Fibroblast of skin of left quadriceps (primary cell): Measurements from ENCODE around the gene BEST1.
A peak's percentile ranks its signal among the peaks of the same experiment; 100 is the strongest.

Source experiments
- DNase-seq, 2 experiments: peaks; one replicate each; pipeline ENCODE4 v3.0.0-alpha.2; 2013; ENCODE audit warnings: low read depth in 2 of 2

Gene BEST1

DNA sequence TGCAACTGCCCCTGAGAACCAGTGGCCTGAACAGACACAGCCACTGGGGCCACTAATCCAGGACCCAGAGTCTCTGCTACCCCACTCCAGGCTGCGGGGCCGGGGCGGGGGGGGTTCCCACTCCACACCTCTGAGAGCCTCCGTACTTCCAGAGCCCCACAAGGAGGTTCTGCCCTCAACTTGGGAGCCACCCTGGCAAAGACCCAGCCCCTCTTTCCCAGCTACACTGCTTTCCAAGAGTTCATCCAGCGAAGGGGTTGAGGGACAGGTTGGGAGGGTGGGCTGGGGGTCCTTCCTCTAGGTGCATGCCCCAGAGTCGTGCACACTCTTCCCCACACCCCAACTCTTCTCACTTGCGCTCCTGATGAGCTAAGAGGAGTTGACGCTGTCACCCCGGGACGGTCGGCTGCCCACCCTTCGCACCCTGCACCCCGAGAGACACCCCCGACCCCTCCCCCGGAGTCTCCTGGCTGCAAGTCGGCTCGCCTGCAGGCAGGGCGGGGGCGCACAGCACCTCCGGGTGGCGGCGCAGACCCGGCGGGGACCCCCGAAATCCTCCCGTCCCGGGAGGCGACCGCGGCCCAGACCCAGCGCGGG, 33.3 kb upstream of the BEST1 start:
- no peak for DNase-seq

DNA sequence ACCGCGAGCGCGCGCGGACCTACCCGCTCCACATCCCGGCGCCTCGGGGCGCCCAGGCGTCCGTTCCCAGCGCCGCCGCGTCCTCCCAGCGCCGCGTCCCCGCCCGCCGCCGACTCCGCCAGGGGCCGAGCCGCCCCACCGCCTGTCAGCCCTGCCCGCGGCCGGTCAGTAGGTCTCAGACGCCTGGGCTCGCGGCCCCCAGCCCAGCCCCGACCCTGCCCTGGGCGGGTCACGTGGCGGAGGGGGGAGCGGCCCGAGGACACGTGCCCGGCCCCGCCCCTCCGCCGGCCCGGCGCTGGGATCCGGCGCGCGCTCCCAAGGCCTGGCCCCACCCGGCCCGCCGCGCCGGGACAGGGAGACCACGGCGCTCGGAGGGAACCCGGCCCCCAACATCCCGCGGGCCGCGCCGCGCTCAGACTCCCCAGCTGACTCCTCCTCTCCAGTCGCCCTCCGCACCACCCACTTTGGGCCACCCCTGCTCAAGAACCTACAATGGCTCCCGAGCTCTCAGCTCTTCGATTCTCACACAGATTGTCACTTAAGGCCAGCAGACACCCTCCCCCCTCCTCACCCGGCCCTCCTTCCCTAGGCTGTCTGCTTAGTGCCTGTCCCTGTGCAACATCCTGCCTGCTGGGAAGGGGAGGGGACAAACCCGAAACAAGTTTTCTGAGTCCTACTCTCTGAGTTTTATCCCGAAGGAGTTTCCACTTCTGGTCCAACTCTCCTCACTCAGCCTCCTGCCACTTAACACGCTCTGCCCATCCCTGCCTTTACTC, 32.6 kb upstream of the BEST1 start, which contains the start of gene RAB3IL1:
TSS of gene RAB3IL1 (minus strand) at position 233 of the 776 bp plus-strand sequence. CDS start at position 34, 199 bp downstream.
- no peak for DNase-seq

DNA sequence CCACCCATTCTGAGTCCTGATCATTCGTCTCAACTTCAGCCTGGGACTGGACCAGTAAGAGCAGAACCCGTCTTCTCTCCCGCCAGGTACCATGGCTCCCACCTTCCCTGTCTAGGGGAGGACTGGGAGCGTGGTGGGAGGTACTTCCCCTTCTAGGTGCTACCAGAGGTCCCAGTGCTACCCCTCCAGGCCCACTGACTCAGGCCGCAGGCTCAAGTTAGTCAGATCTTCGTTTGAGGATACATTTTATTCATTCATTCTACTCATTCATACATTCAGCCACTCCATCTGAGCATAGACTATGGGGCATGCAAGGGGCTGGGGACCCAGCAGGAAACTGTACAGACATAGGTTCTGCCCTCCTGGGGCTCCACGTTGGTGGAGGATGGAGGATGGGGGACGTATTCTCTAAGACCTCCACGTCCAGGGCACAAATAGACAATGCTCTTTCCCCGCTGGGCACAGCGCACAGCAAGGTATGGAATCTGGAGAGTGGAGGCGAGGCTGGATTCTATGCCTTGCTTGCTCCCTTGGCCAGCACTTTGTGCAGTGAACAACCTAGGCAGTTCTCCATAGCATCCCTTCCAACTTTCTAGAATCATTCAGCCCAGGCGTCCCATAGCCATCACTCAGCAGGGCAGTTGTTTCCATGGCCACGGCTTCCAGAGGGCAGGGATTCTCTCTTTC, 31.8 kb upstream of the BEST1 start:
- DNase-seq, result no peak

DNA sequence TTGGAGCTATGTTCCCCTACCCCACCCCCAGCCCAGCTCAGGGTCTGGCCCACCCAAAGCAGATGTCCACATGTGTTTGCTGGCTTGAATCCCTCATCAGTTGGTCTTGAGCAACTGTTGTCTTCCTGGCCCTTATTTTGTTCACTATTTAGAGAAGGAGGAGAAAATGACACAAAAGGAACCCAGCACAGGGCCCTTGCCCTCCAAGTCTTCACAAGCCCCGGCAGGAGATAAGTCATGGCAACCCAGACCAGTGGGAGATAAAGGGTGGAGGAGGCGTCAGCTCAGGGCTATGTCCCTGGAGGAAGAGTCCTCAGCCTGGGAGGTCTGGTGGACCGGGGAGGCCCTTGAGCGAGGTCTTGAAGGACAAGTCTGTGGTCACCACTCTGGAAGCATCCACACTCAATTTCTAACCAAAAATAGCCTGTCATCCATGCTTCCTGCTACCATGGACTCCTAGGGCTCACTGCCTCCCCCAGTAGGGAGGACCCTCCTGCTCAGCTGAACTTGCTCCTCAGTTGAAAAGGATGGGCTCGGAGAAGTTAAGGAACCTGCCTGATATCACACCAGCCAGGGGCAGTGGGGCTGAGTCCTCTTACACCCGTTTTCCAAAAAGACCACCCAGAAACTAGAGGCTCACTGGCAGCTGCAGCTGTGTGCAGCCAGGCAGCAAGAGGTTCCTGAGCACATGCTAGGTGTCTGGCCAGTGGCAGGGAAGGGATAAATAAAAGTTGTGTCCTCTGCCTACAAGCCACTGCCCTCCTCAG, 31.0 kb upstream of the BEST1 start:
- DNase-seq, result no peak

DNA sequence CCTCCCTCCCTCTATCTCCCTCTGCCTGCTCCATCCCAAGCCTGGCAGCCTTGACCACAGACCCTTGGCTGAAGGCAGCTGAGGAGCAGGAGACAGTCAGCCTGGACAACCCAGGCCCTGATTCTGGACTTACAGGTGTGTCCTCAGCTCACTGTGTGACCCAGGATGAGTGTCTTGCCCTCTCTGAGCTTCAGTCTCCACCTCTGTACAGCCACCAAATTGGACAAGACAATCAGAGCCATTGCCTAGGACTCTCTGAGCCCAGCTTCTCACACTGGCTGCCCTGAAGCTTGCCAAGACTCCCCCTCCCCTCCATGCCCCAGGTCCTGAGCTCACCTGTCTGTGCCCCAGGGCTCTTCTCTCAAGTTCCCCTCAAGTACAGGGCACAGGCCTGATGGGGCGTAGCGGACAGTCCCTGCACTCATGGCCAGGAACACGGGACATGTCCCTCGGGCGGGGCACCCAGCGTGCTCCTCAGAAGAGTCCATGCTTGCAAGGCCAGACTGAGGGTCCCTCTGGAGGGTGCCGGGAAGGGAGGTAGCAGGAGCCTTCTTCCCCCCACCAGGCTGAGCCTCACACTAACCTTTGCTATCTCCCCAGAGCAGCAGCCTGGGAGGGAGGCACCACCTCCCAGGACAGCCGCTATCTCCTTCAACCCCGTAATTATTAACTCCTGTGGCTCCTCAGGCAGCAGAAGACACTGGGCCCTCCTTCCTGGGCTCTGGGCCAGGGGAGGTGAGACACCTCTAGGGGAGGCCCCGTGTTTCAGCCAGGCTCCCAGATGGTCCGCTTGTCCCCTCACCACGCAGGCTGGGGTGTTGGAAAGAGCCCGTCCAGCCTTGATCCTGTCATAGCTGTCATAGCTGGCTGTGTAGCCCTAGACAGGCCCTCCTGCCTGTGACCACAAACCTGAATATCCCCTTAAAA, 30.2 kb upstream of the BEST1 start:
- no peak for DNase-seq

DNA sequence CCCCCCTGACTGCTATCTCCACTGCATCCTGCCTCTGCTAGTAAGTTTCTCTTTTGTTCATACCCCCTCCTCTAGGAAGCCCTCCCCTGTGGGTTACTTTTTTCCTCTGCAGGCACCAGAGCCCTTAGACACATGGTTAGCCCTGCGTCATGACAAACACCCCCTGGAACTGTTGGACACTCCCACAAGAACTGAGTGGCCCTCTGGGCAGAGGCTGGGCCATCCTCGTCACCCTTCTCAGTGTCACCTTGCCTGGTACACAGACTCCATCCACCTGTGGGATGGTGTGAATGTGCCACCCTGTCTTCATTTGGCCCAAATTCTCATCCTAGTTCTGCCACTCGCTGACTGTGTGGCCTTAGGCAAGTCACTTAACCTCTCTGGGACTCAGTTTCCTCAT, 28.7 kb upstream of the BEST1 start:
- DNase-seq, result no peak

DNA sequence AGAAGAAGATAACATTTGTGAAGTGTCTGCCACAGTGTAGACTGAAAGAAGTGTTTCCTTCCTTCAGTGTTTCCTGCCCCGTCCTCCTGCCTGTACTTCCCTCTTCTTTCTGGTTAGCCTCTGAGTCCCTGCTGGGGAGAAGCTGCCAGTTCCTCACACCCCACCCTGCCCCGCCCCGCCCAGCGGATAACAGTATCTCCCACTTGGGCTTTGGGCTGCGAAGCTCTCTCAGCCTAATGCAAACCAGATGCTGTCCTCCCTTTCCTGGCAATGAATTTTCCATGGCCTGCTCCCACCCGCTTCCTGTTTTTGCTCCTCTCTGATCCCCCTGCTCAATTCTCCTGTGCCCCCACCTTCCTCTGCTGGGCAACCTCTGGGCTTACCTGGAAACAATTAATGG, 27.6 kb upstream of the BEST1 start:
- DNase-seq, result peak; percentile 77 to 78

DNA sequence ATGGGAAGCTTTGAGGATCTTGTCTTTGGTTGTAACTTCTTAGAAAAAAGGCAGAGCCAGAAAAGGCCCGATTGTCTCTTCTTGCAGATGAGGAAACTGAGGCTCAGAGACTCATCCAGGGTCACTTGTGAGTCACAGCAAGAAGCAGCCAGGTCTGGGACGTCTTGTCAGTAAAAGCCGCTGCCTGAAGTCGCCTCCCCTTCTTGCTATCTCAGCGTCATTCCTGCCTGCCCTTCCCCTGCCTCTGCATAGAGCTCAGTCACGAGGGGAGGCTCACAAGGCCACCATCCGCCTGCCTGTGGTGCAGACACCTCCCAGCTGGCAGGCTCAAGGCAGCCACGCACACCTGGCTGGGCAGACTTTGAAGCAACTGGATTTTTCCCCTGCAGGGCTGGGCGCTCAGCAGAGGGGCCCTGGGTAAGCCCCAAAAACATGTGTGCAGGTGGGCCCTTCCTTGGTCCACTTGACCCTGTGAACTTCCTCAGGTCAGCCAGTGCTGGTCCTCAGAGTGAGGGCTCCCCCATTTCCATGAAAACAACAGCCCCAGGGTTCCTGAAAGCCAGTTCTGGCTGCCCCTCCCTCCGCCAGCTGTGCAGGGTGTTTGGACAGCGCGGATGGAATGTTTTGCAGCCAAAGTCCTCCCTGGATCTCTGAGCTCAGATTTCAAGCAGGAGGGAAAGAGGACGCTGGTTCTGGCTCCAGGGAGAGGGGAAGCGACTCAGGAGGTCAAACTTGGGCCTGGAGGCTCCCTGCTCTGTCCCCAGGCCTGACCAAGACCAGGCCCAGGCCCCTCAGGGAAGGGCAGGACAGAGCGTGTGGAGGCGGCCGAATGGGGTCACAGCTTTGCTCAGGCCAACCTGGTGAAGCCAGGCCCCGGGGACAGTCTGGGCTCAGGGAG, 26.7 kb upstream of the BEST1 start:
- DNase-seq, result peak; percentile 32 to 34

DNA sequence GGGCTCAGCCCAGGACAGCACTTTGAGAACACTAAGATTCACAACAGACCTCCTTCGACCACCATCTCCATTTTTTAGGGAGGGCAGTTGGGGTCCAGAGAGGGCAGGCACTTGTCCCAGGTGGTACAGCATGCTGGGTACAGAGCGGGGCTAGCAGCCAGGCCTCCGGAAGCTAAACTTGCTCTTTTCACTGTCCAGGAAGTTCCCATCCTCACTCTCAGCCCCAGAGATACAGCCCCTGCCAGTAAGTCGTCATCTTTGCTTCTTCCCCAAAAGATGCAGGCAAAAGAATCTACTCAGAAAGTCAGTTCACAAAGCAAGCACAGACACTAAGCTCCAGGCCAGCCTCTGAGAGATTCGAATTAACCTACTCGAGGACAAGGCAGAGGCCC, 26.1 kb upstream of the BEST1 start:
- DNase-seq, result no peak

DNA sequence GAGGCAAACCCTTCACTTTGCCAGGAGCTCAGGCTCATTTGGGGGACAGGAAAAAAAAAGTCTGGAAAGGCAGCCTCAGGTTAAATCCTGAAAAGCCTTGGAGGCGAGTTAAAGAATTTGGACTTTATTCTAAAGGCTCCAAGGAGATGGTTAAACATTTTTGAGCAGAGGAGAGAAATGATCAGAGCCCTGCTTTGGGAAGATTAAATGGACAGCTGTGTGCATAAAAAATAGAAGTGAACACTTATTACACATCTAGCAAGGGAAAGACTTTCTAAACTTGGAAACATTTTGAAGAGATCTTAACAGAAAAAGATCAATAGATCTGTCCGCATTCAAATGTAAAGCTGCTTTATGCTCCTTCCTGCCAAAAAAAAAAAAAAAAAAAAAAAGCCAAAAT, 24.4 kb upstream of the BEST1 start:
- DNase-seq, result no peak

DNA sequence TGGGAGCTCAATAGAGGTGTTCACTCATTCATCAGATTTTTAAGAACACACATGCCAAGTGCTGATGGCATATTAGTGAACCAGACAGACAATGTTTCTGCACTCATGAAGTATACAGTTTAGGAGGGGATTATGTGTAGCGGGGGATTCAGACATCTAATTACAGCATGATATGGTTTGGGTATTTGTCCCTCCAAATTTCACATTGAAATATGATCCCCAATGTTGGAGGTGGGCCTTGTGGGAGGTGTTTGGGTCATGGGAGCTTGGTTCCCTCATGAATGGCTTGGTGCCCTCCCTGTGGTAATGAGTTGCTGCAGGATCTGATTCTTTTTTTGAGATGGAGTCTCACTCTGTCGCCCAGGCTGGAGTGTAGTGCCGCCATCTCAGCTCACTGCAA, 23.9 kb upstream of the BEST1 start:
- DNase-seq, result no peak

DNA sequence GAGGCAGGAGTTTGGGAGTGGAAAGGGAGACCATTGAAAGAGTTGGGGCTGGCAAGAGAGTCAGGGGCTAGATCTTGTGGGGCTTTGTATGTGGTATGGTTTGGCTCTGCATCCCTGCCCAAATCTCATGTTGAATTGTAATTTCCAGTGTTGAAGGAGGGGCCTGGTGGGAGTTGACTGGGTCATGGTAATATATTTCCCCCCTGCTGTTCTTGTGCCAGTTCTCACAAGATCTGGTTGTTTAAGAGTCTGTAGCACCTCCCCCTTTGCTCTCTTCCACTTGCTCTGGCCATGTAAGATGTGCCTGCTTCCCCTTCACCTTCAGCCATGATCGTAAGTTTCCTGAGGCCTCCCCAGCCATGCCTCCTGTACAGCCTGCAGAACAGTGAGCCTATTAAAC, 22.6 kb upstream of the BEST1 start:
- DNase-seq, result no peak

DNA sequence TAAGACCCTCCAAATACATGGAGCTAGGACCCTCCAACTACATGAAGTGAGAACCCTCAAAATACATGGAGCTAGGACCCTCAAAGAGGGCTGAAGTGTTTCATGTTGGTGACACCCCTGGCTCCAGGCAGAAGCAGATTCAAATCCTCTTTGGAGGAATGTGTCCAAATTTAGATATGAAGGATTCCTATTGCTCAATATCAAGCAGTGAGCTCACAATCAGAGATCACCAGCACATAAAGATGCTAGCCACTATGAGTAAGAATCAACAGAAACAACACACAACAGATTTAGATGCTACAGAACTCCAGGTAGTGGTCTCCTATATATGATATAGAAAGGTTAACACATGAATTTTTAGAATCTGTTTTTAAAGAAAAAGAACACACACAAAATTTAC, 21.5 kb upstream of the BEST1 start:
- DNase-seq, result no peak

DNA sequence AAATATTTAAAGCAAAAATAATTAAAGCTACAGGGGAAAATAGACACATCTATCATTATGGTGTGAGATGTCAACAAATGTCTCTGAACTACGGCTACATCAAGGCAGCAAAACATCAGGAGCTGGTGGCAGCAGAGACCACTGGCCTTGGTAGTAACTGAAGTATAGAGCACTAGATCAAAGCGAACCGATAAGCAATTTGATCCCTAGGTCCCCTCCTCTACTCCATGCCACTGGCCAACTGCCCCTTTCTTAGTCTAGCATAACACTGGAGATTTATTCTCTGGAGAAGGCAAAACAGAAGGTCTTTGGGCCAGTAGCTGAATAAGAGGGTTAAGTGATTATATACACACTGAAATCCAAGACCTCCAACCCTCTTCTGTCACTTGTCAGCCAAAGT, 19.2 kb upstream of the BEST1 start:
- no peak for DNase-seq

DNA sequence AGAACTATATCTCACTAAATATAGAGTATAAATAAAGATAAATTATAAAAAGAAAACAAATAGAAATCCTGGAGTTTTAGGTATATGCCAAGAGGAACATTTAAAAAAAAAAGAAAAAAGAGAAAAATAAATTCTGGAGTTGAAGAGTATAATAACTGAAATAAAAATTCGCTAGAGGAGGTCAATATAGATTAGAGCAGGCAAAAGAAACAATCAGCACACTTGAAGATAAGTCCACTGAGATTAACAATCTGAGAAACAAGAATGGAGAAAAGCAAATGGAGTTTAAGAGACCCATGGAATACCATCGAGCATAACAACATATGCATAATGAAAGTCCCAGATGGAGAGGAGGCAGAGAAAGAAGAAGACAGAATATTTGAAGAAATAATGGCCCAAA, 14.3 kb upstream of the BEST1 start:
- DNase-seq, result no peak

DNA sequence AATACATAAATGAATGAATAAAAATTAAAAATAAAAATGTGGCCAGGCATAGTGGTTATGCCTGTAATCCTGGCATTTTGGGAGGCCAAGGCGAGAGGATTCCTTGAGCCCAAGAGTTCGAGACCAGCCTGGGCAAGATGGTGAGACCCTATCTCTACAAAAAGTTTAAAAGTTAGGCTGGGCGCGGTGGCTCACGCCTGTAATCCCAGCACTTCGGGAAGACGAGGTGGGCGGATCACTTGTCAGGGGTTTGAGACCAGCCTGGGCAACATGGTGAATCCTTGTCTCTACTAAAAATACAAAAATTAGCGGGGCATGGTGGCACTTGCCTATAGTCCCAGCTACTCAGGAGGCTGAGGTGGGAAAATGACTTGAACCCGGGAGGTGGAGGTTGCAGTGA, 9.7 kb upstream of the BEST1 start:
- DNase-seq, result no peak

DNA sequence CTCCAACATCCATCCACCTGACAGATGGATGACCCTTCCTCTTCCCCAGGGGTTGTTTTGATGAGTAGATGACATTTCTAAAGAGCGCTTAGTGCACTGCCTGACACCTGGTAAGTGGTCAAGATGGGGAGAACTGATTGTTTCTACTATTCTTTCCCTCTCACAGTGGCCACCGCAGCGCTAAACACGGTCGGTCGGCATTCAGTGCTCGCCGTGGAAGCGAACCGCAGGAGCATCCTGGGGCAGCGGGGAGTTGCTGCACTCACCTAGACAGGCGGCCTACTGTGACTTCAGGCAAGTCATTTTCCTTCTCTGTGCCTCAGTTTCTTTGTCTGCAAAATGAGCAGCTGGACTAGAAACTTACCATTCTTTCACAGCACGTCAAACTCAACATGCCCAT, 5.0 kb upstream of the BEST1 start:
- DNase-seq, result no peak

DNA sequence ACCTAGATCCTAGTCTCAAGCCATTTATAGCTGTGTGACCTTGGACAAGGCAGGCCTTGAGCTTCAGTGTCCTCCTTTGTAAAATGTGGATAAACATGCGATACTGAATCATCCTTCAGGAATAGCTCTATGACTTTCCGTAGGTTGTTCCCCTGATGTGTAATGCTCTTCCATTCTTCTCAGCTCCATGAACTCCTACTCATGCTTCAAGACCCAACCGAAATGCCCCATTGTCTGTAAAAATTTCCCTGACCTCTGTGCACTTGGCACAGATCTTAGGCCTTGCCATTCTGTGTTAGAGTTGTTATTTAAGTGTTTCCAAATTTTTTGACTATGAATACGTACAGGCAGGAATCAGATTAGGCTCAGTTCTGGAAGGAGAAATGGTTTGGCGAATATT, 3.3 kb upstream of the BEST1 start:
- DNase-seq, result no peak

DNA sequence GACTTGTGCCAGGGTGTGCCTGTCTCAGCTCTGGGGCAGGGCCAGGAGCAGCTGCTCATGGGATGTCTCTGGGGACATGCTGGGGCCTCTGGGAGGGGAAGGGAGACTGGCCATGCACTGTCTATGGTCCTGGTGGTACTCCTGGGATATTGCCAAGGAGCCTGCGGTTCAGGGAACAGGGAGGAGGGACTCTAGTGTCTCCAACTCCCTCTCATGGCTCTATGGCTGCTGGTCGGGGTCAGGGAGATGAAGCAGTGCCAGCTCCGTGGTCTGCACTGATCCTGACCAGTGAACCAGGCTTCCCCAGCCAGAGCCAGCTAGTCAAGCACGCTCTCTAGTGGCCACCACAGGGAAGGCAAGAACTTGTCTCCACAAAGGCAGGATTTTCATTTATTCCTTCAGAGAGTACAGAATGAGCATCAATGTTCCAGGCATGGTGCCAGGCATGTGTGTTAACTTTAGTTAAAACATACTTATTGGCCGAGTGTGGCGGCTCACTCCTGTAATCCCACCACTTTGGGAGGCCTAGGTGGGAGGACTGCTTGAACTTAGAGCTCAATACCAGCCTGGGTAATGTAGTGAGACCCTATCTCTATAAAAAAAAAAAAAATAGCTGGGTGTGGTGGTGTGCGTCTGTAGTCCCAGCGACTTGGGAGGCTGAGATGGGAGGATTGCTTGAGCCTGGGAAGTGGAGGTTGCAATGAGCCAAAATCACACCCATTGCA, 2.5 kb upstream of the BEST1 start:
- peak; percentile 83 to 84 for DNase-seq

DNA sequence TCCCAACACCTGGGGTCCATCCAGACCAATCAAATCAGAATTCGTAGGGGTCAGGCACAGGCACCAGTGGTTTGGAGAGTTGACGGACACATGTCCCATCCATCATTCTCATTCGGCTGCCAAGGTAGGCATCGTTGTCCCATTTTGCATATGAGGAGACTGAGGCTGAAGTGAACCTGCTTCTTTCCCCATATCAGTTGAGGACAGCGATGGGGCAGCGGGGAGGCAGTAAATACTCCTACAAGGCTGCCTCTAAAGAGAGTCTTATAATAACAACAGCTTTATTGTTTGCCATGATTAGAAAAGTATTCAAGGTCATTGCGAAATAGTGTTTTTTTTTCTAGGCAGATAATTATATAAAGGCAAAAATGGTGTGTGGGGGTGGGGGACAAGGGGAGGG, 1.6 kb upstream of the BEST1 start:
- no peak for DNase-seq
